ENCODE data around the gene SELENOO. TPM values are rescaled to one million over a fixed set of nuclear protein-coding genes. Genes with fewer than 3 reads are reported as not detected.

SELENOO gene
- total RNA-seq, 4 donors from 2014 or later: 36.1 to 66.6 (median 44.8) TPM

DNA sequence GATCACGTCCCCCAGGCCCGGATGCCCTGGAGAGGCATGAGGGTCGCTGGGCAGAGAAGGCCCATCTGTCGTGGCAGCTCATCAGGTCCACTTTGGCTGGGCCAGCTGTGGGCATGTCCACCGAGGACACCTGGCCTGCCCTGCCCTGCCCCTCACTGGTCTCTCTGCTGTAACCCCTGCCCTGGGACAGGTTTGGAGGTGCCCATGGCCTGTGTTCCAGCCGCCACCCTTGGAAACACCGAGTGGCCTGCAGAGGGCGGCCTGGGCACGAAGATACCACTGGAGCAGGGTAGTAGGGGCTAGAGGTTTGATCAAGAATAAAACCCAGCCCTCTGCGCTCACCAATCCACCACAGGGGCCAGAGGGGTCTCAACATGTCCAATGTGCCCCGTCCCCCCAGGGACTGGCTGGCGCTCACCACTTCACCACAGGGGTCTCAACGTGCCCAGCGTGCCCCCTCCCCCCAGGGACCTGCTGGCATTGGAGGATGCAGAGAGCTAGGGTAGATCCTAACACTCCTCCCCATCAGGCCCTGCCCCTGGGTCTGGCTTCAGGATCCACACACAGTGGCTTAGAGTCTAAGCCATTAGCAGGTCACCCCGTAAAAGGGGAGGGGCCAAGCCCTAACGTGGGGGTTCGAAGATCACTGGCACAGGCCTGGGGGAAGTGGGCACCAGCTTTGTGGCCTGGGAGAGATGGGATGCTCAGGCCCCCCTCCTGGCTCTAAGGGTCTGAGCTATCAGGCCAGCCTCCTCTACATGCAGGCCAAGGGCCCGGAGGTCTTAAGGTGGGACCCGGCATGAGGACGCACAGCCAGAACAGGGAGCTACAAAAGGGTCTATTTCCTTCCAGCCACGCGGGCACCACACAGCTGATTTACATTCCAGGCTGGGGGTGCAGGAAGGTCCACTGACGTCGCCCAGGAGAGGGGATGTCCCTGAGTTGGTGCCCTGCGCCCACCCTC, 51.6 kb downstream of the SELENOO start:
- H3K27me3 ChIP-seq: peaks cover 0 to 4% of the 10 kb centered on the region in 2 donors
- no peaks in the 10 kb centered on the region for H3K9me3 ChIP-seq
- 38 to 44% methylated on average over 17 to 23 of the region's 25 CpGs for WGBS, 2 donors
- H3K36me3 ChIP-seq: peaks cover 0 to 8% (median 0%) of the 10 kb centered on the region in 3 donors
- peak overlapping the region in 2 of 4 donors; percentile 77 to 79 for H3K27ac ChIP-seq
- peaks cover 0 to 45% (median 20%) of the 10 kb centered on the region in 4 donors for H3K4me1 ChIP-seq
- no peak for TF ChIP-seq EP300 (IDR thresholded peaks at IDR 0.05)
- TF ChIP-seq, protein P1, sequence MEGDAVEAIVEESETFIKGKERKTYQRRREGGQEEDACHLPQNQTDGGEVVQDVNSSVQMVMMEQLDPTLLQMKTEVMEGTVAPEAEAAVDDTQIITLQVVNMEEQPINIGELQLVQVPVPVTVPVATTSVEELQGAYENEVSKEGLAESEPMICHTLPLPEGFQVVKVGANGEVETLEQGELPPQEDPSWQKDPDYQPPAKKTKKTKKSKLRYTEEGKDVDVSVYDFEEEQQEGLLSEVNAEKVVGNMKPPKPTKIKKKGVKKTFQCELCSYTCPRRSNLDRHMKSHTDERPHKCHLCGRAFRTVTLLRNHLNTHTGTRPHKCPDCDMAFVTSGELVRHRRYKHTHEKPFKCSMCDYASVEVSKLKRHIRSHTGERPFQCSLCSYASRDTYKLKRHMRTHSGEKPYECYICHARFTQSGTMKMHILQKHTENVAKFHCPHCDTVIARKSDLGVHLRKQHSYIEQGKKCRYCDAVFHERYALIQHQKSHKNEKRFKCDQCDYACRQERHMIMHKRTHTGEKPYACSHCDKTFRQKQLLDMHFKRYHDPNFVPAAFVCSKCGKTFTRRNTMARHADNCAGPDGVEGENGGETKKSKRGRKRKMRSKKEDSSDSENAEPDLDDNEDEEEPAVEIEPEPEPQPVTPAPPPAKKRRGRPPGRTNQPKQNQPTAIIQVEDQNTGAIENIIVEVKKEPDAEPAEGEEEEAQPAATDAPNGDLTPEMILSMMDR (IDR thresholded peaks at IDR 0.05): peak; percentile 58 to 86 (median 63)
- DNase-seq (ENCODE audit: low spot score in 2 of 2): peak; percentile 63 to 80
- peak overlapping the region in 2 of 4 donors; percentile 69 to 75 for H3K4me3 ChIP-seq

DNA sequence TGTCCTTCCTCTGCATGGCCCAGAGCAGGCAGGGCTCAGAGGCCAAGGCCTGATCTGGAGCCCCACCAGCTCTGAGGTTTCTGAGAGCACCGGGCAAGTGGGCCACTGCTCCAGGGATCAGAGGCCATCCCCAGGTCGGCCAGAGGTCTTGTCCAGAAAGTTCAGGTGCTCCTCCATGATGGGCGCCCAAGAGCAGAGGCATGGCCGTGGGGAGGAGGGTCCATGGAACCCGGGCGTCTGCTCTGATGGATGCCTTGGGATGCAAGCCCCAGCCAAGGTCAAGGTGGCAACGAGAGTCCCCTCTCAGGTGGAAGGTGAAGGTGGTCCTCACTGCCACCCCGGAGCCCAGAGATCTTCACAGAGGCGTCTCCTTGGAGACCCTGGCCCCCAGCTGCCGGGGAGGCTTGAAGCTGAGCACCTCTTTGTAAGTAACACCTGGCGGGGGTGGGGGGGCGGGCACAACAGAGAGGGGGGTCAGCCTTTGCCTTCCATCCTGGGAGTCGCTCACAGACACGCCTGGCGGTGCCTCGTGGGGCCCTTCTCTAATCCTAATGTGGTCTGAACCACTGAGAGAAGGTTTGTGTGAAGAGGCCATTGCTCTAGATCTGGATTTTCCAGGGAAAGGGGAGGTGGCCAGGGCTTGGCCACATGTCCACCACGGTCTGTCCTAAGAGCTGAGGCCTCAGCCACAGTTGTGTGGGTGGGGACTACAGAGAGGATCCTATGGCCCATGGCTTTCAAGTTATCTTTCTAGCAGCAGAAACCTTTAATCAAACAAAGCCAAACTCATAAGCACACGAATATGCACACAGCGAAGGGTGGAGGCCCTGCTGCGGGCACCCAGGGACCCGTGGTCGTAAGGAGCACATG, 52.5 kb downstream of the SELENOO start:
- Histone ChIP-seq H3K4me1 (peaks cover 0 to 37% (median 20%) of the 10 kb centered on the region in 4 donors), H3K4me3 (no peak overlapping the region), H3K9me3 (no peaks in the 10 kb centered on the region), H3K27ac (no peak overlapping the region), H3K27me3 (peaks cover 0 to 13% of the 10 kb centered on the region in 2 donors), H3K36me3 (peaks cover 0 to 5% (median 0%) of the 10 kb centered on the region in 3 donors)
- TF ChIP-seq, protein P1 (IDR thresholded peaks at IDR 0.05): no peak
- no peak for TF ChIP-seq POLR2A (IDR thresholded peaks at IDR 0.05)
- no peak for TF ChIP-seq EP300 (IDR thresholded peaks at IDR 0.05)
- no peak for DNase-seq (ENCODE audit: low spot score in 2 of 2)
- WGBS, 2 donors: 75 to 82% methylated on average over 12 to 17 of the region's 22 CpGs

DNA sequence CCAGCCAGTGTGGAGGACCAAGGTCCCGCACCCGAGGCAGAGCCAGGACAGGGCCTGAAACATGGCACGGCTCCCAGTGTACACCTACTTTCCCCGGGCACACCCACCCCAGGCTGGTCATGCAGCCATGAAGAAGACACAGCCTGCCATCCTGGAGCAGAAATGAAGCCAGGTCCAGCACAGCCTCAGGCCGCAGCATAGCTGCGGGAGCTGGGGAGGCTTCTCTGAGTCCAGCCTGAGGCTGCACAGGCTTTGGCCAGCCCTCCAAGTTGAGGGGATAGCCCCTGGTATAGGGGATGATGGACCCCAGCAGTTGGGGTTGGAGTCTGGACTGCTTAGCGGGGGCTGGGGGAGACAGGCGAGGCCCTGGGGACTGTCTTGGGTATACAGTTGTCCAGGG, 53.1 kb downstream of the SELENOO start:
- Histone ChIP-seq H3K36me3 (no peaks in the 10 kb centered on the region), H3K4me1 (peaks cover 0 to 31% (median 20%) of the 10 kb centered on the region in 4 donors), H3K9me3 (no peaks in the 10 kb centered on the region), H3K27me3 (peaks cover 0 to 18% of the 10 kb centered on the region in 2 donors), H3K4me3 (no peak overlapping the region), H3K27ac (no peak overlapping the region)
- DNase-seq (ENCODE audit: low spot score in 2 of 2): no peak
- TF ChIP-seq, protein P1 (IDR thresholded peaks at IDR 0.05): no peak
- TF ChIP-seq POLR2A (IDR thresholded peaks at IDR 0.05) (no peak), EP300 (IDR thresholded peaks at IDR 0.05) (no peak)
- 78 to 83% methylated on average over 4 to 7 of the region's 8 CpGs for WGBS, 2 donors

DNA sequence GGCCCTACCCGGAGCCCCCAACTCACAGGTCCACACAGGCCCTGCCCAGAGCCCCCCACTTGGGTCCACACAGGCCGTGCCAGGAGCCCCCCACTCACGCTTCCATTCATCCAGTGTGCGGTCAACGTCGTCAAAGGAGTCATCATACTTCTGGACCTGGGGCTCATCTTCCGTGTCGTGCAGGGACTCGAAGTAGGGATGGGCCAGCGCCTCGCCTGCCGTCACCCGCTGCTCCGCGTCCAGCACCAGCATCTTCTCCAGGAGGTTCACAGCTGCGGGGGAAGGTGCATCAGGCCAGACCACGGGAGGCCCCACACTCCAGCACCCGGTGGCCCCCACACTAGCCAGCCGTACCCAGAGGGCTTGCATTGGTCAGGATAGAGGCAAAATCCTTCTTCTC, 54.3 kb downstream of the SELENOO start:
- Histone ChIP-seq H3K27ac (no peak overlapping the region), H3K27me3 (peaks cover 0 to 28% of the 10 kb centered on the region in 2 donors), H3K9me3 (no peaks in the 10 kb centered on the region), H3K4me1 (peaks cover 0 to 20% (median 16%) of the 10 kb centered on the region in 4 donors), H3K36me3 (no peaks in the 10 kb centered on the region), H3K4me3 (no peak overlapping the region)
- DNase-seq (ENCODE audit: low spot score in 2 of 2): no peak
- 87 to 88% methylated on average over 9 to 19 of the region's 19 CpGs for WGBS, 2 donors
- TF ChIP-seq, protein P1 (IDR thresholded peaks at IDR 0.05): no peak
- TF ChIP-seq POLR2A (IDR thresholded peaks at IDR 0.05) (no peak), EP300 (IDR thresholded peaks at IDR 0.05) (no peak)

Measured in tibial nerve (tissue), 4 donors.